Panc1 (cell line): ENCODE results near the gene RXFP2.

Experiments used
- CTCF ChIP-seq: fragments of 450-650 bp; IDR thresholded peaks from 2 replicates; pipeline ENCODE4 v1.5.1; 2017; ENCODE audit warnings: mild to moderate bottlenecking
- POLR2AphosphoS5 ChIP-seq: IDR thresholded peaks from 2 replicates; pipeline ENCODE4 v1.6.1; 2012; ENCODE audit warnings: mild to moderate bottlenecking, low read depth, low read length, moderate library complexity
- SIN3A ChIP-seq: IDR thresholded peaks from 2 replicates; pipeline ENCODE4 v1.6.1; 2012; ENCODE audit warnings: low read depth, mild to moderate bottlenecking, low read length, moderate library complexity, borderline replicate concordance; ENCODE audit not compliant: insufficient read depth

GRCh38 chr13:31781064-31781463 is 41.7 kb downstream of the RXFP2 start:
- no peak for TF ChIP-seq CTCF
- no peak for TF ChIP-seq SIN3A
- TF ChIP-seq POLR2AphosphoS5: no peak
